Lower lobe of right lung (tissue), 2 donors: ENCODE data around the gene NUDT8. TPM values are rescaled to one million over a fixed set of nuclear protein-coding genes. Genes with fewer than 3 reads are reported as not detected.
"Not testable (repeated sequence)": the region's sequence is repeated elsewhere in the genome, so short reads cannot be mapped to it uniquely, and the experiment has no call there.

Experiments used
- ATAC-seq, 2 donors: fragments of 200-7000 bp; cut with Tn5 transposase; one replicate each; pipeline ENCODE4 v1.9.1; 2020 to 2022; ENCODE audit warnings: mild to moderate bottlenecking in 2 of 2, moderate library complexity in 2 of 2
- DNase-seq: peaks from one replicate; pipeline ENCODE4 v3.0.0-alpha.2; 2020
- H3K27ac ChIP-seq: fragments of 200-600 bp; one replicate; pipeline ENCODE4 v1.8.0; 2022
- H3K27me3 ChIP-seq: fragments of 200-600 bp; one replicate; pipeline ENCODE4 v1.8.0; 2022; ENCODE audit warnings: low read depth
- H3K36me3 ChIP-seq: fragments of 200-600 bp; one replicate; pipeline ENCODE4 v1.8.0; 2022; ENCODE audit warnings: mild to moderate bottlenecking
- H3K4me1 ChIP-seq: fragments of 200-600 bp; one replicate; pipeline ENCODE4 v1.8.0; 2022
- H3K4me3 ChIP-seq: fragments of 200-600 bp; one replicate; pipeline ENCODE4 v1.8.0; 2022; ENCODE audit warnings: mild to moderate bottlenecking
- H3K9me3 ChIP-seq: fragments of 200-600 bp; one replicate; pipeline ENCODE4 v1.8.0; 2022
- CTCF ChIP-seq: fragments of 200-600 bp; IDR thresholded peaks from one replicate; pipeline ENCODE4 v1.8.0; 2022; ENCODE audit warnings: antibody characterized with exemption, mild to moderate bottlenecking
- intact Hi-C: fragments of 100-400 bp; cut with DNase I; formaldehyde crosslinking; loops from one replicate; pipeline ENCODE4 v1.11.0; 2022
- total RNA-seq: library from RNA; stranded (reverse); fragmentation: NEBNext Ultra II Directional; extraction: Animal tissue kit (Norgen Biotek cat#: 25700); gene quantifications from one replicate; pipeline ENCODE4 v1.2.1, GENCODE V29; 2021
- donor health status: DM: no; HTN: yes; CAD: no; lungs with severe emphysema.

Gene NUDT8
- total RNA-seq, 1 donor from 2014 or later: 8.8 TPM

GRCh38 chr11:67662835-67663531 is 33.2 kb upstream of the NUDT8 start:
- Histone ChIP-seq H3K27me3 (no peaks in the 10 kb centered on the region), H3K27ac (no peak overlapping the region), H3K4me3 (no peak overlapping the region), H3K36me3 (no peaks in the 10 kb centered on the region), H3K4me1 (no peaks in the 10 kb centered on the region), H3K9me3 (no peaks in the 10 kb centered on the region)
- no peak for TF ChIP-seq CTCF
- DNase-seq (no peak), ATAC-seq (no peak)
- intact Hi-C loops: no loop called here

GRCh38 chr11:67662142-67662834 is 32.6 kb upstream of the NUDT8 start:
- intact Hi-C loops: no loop called here

GRCh38 chr11:67660752-67661151 is 31.0 kb upstream of the NUDT8 start:
- DNase-seq, H3K27ac ChIP-seq, H3K27me3 ChIP-seq, H3K36me3 ChIP-seq, intact Hi-C loops, H3K4me3 ChIP-seq, ATAC-seq, H3K4me1 ChIP-seq, H3K9me3 ChIP-seq: not testable (repeated sequence)

More at GRCh38 chr11:67662142-67662834, 32.6 kb upstream of the NUDT8 start:
- TF ChIP-seq CTCF: no peak
- Histone ChIP-seq H3K4me3 (no peak overlapping the region), H3K27ac (no peak overlapping the region), H3K4me1 (no peaks in the 10 kb centered on the region), H3K36me3 (no peaks in the 10 kb centered on the region), H3K9me3 (no peaks in the 10 kb centered on the region), H3K27me3 (no peaks in the 10 kb centered on the region)
- no peak for ATAC-seq
- DNase-seq: no peak

GRCh38 chr11:67659651-67660165 is 30.0 kb upstream of the NUDT8 start:
- H3K36me3 ChIP-seq, H3K4me1 ChIP-seq, H3K27ac ChIP-seq, intact Hi-C loops, H3K4me3 ChIP-seq, ATAC-seq, DNase-seq, H3K27me3 ChIP-seq, H3K9me3 ChIP-seq: not testable (repeated sequence)
- peak; percentile 40 for TF ChIP-seq CTCF

GRCh38 chr11:67657300-67657699 is 27.6 kb upstream of the NUDT8 start:
- no peak overlapping the region for H3K4me3 ChIP-seq
- DNase-seq (no peak), ATAC-seq (no peak)
- intact Hi-C loops: no loop called here
- no peak for TF ChIP-seq CTCF
- H3K27ac ChIP-seq: no peak overlapping the region
- no peaks in the 10 kb centered on the region for H3K27me3 ChIP-seq
- H3K4me1 ChIP-seq: no peaks in the 10 kb centered on the region
- no peaks in the 10 kb centered on the region for H3K9me3 ChIP-seq
- no peaks in the 10 kb centered on the region for H3K36me3 ChIP-seq
